Panc1 (cell line): ENCODE data around the gene MAP3K15. TPM values are rescaled to one million over a fixed set of nuclear protein-coding genes. Genes with fewer than 3 reads are reported as not detected.

Source experiments
- ATAC-seq: fragments of 200-7000 bp; cut with Tn5 transposase; 2 replicates; pipeline ENCODE4 v1.9.1; 2020; ENCODE audit warnings: mild to moderate bottlenecking, moderate library complexity
- BruUV-seq: library from RNA; stranded (reverse); fragments of 400-500 nt; replicated peaks from 2 replicates; lab custom pipeline; 2021; lab: Mats Ljungman, UMichigan
- CTCF ChIA-PET: fragments of 300-600 bp; sonication (Branson Sonifier 250); formaldehyde crosslinking; loops from one replicate; lab custom pipeline; 2022; ENCODE audit warnings: antibody characterized with exemption; lab: Charles Lee
- POLR2A ChIA-PET: fragments of 300-600 bp; sonication (Branson Sonifier 250); formaldehyde crosslinking; loops from one replicate; lab custom pipeline; 2022; ENCODE audit warnings: antibody characterized with exemption; lab: Charles Lee
- DNase-seq: peaks from one replicate; pipeline ENCODE4 v3.0.0-alpha.2; 2010; ENCODE audit warnings: low read depth, low spot score
- H3K27ac ChIP-seq: 2 replicates; pipeline ENCODE4 v1.5.1; 2011; ENCODE audit warnings: mild to moderate bottlenecking, low read length, inconsistent platforms
- H3K27me3 ChIP-seq: fragments of 200-500 bp; sonication (Bioruptor generic); 2 replicates; pipeline ENCODE4 v1.6.0; 2014; ENCODE audit warnings: low read length, inconsistent platforms; ENCODE audit not compliant: control insufficient read depth, insufficient read depth
- H3K36me3 ChIP-seq: fragments of 200-500 bp; sonication (Bioruptor generic); 2 replicates; pipeline ENCODE4 v1.5.1; 2014; ENCODE audit warnings: inconsistent platforms, mild to moderate bottlenecking, low read length, moderate library complexity; ENCODE audit not compliant: control insufficient read depth, insufficient read depth
- H3K4me1 ChIP-seq: 2 replicates; pipeline ENCODE4 v1.5.1; 2011; ENCODE audit warnings: inconsistent platforms, mild to moderate bottlenecking, low read length, moderate library complexity; ENCODE audit not compliant: control insufficient read depth, insufficient read depth
- H3K4me3 ChIP-seq, 2 experiments: 2 replicates each; pipeline ENCODE4 v1.5.1; 2011 to 2012; ENCODE audit warnings: low read depth in 2 of 2, low read length in 2 of 2, mild to moderate bottlenecking in 2 of 2, inconsistent platforms in 1 of 2, moderate library complexity in 1 of 2
- H3K9me3 ChIP-seq: fragments of 200-500 bp; sonication (Bioruptor generic); 2 replicates; pipeline ENCODE4 v1.5.1; 2014; ENCODE audit warnings: low read depth, mild to moderate bottlenecking, inconsistent platforms, low read length, moderate library complexity; ENCODE audit not compliant: control insufficient read depth, insufficient read depth
- CTCF ChIP-seq: fragments of 450-650 bp; IDR thresholded peaks from 2 replicates; pipeline ENCODE4 v1.5.1; 2017; ENCODE audit warnings: mild to moderate bottlenecking
- POLR2AphosphoS5 ChIP-seq: IDR thresholded peaks from 2 replicates; pipeline ENCODE4 v1.6.1; 2012; ENCODE audit warnings: mild to moderate bottlenecking, low read depth, low read length, moderate library complexity
- REST ChIP-seq, 2 experiments: IDR thresholded peaks; 2 replicates each; pipeline ENCODE4 v1.6.1; 2011 to 2012; ENCODE audit warnings: low read depth in 2 of 2, control low read depth in 1 of 2, low read length in 1 of 2, mild to moderate bottlenecking in 1 of 2, moderate library complexity in 1 of 2; ENCODE audit not compliant: insufficient read depth in 1 of 2
- SIN3A ChIP-seq: IDR thresholded peaks from 2 replicates; pipeline ENCODE4 v1.6.1; 2012; ENCODE audit warnings: low read depth, mild to moderate bottlenecking, low read length, moderate library complexity, borderline replicate concordance; ENCODE audit not compliant: insufficient read depth
- TCF7L2 ChIP-seq: IDR thresholded peaks from 2 replicates; pipeline ENCODE4 v1.6.1; 2011; ENCODE audit warnings: mild to moderate bottlenecking, low read depth, low read length, inconsistent platforms
- in situ Hi-C: cut with HindIII; loops from 2 replicates; pipeline ENCODE4 v1.10.0; 2016; ENCODE audit warnings: low sequenced_read_pairs, low pct_unique_long_range_greater_than_20kb
- intact Hi-C: fragments of 100-400 bp; cut with micrococcal nuclease; formaldehyde crosslinking; loops from one replicate; pipeline ENCODE4 v1.10.0; 2022; ENCODE audit not compliant: unreplicated experiment
- total RNA-seq: library from RNA; stranded (reverse); gene quantifications from one replicate; pipeline ENCODE4 v1.2.1, GENCODE V29; 2021; ENCODE audit not compliant: unreplicated experiment

The MAP3K15 gene
- total RNA-seq, 1 experiment from 2014 or later: 4.9 TPM

GRCh38 chrX:19372547-19373331 lies 142.6 kb downstream of the MAP3K15 start (continued):
- TF ChIP-seq POLR2AphosphoS5: no peak

- DNase-seq (no peak), ATAC-seq (peak; percentile 83)
- H3K36me3 ChIP-seq: no peaks in the 10 kb centered on the region
- CTCF ChIA-PET: interaction anchor here (0.5 to 0.7 kb wide), 2 partner anchors 160 to 164 kb away, joined by 4 to 10 read pairs; no protein-coding TSS in a partner anchor
- no TSS peak for BruUV-seq
- no peaks in the 10 kb centered on the region for H3K4me1 ChIP-seq
- no peak overlapping the region for H3K4me3 ChIP-seq
- no peak for TF ChIP-seq SIN3A
- TF ChIP-seq CTCF: peak; percentile 81
- in situ Hi-C loops: no loop called here
- H3K27ac ChIP-seq: no peak overlapping the region
- POLR2A ChIA-PET: no interaction called here
- no peaks in the 10 kb centered on the region for H3K9me3 ChIP-seq
- no peaks in the 10 kb centered on the region for H3K27me3 ChIP-seq
- intact Hi-C loops: no loop called here
Observed at GRCh38 chrX:19372170-19372546, 143.2 kb downstream of the MAP3K15 start.

GRCh38 chrX:19370061-19370460 lies 145.2 kb downstream of the MAP3K15 start:
- Histone ChIP-seq H3K27me3 (no peaks in the 10 kb centered on the region), H3K4me1 (no peaks in the 10 kb centered on the region), H3K36me3 (no peaks in the 10 kb centered on the region), H3K9me3 (no peaks in the 10 kb centered on the region), H3K4me3 (no peak overlapping the region), H3K27ac (no peak overlapping the region)
- ChIA-PET CTCF (no interaction called here), POLR2A (no interaction called here)
- TF ChIP-seq CTCF (no peak), POLR2AphosphoS5 (no peak), REST (IDR thresholded peaks at IDR 0.05; ENCODE audit: insufficient read depth in 1 of 2, low read depth in 2 of 2, low read length in 1 of 2) (no peak), TCF7L2 (no peak), SIN3A (no peak)
- intact Hi-C loops: no loop called here
- in situ Hi-C loops: no loop called here
- no TSS peak for BruUV-seq
- DNase-seq (no peak), ATAC-seq (no peak)
